Endothelial cell of umbilical vein (primary cell): ENCODE data around the gene CHST12. TPM values are rescaled to one million over a fixed set of nuclear protein-coding genes. Genes with fewer than 3 reads are reported as not detected.

Experiments used
- BruUV-seq: library from RNA; stranded (reverse); fragments of 400-500 nt; replicated peaks from 2 replicates; lab custom pipeline; 2021; lab: Mats Ljungman, UMichigan
- CTCF ChIA-PET: fragments of 300-600, 350-600 bp; sonication (Branson Sonifier 250); formaldehyde crosslinking; loops from one replicate; lab custom pipeline; 2021; ENCODE audit warnings: antibody characterized with exemption, inconsistent platforms; lab: Charles Lee
- POLR2A ChIA-PET: fragments of 300-600, 350-600 bp; sonication (Branson Sonifier 250); formaldehyde crosslinking; loops from one replicate; lab custom pipeline; 2021; ENCODE audit warnings: antibody characterized with exemption, inconsistent platforms; lab: Charles Lee
- DNase-seq: peaks from one replicate; pipeline ENCODE4 v3.0.0-alpha.2; 2011; ENCODE audit warnings: low read depth, low spot score
- FAIRE-seq: peaks from 2 replicates; lab custom pipeline; 2011; peaks lifted over from hg19 to GRCh38; lab: Jason Lieb, UNC
- H2AFZ ChIP-seq: 2 replicates; pipeline ENCODE4 v1.6.0; 2012; ENCODE audit warnings: low read depth, low read length, control low read depth, inconsistent platforms
- H3K27ac ChIP-seq: 2 replicates; pipeline ENCODE4 v1.5.1; 2011; ENCODE audit warnings: low read depth, mild to moderate bottlenecking, control low read depth, low read length, moderate library complexity; ENCODE audit not compliant: insufficient read depth
- H3K27me3 ChIP-seq, 2 experiments: 2 replicates each; pipeline versions ENCODE4 v1.6.0 to v1.6.1; 2011; ENCODE audit warnings: low read length in 2 of 2, mixed read lengths in 1 of 2; ENCODE audit not compliant: control insufficient read depth in 2 of 2, insufficient read depth in 2 of 2
- H3K36me3 ChIP-seq, 2 experiments: 2 replicates in 1 of 2; 3 replicates in 1 of 2; pipeline ENCODE4 v1.5.1; 2011; ENCODE audit warnings: low read length in 2 of 2, mild to moderate bottlenecking in 1 of 2, moderate library complexity in 1 of 2; ENCODE audit not compliant: control insufficient read depth in 2 of 2, insufficient read depth in 2 of 2; ENCODE audit errors: extremely low read depth in 1 of 2
- H3K4me1 ChIP-seq: 3 replicates; pipeline ENCODE4 v1.5.1; 2011; ENCODE audit warnings: mild to moderate bottlenecking, low read length; ENCODE audit not compliant: control insufficient read depth, insufficient read depth; ENCODE audit errors: extremely low read depth
- H3K4me2 ChIP-seq: 2 replicates; pipeline ENCODE4 v1.6.1; 2011; ENCODE audit warnings: low read length, control low read depth, mixed read lengths; ENCODE audit not compliant: insufficient read depth
- H3K4me3 ChIP-seq, 3 experiments: fragments of 200-600 bp in 1 of 3; sonication (generic), shearing (Covaris generic) in 1 of 3; replicated peaks in 1 of 3; 2 replicates each; pipeline ENCODE4 v1.5.1; 2011 to 2016; ENCODE audit warnings: control low read depth in 3 of 3, low read length in 3 of 3, mild to moderate bottlenecking in 2 of 3, inconsistent platforms in 1 of 3, low read depth in 1 of 3, moderate library complexity in 1 of 3; ENCODE audit not compliant: insufficient read depth in 1 of 3
- H3K79me2 ChIP-seq: 2 replicates; pipeline ENCODE4 v1.6.0; 2012; ENCODE audit warnings: low read length, inconsistent platforms; ENCODE audit not compliant: control insufficient read depth, insufficient read depth
- H3K9ac ChIP-seq: replicated peaks from 2 replicates; pipeline ENCODE3; 2011; ENCODE audit warnings: low read length, control low read depth; ENCODE audit not compliant: insufficient read depth; ENCODE audit errors: extremely low read depth
- H3K9me1 ChIP-seq: replicated peaks from 3 replicates; pipeline ENCODE4 v1.6.0; 2011; ENCODE audit warnings: mild to moderate bottlenecking, low read length; ENCODE audit not compliant: control insufficient read depth, insufficient read depth; ENCODE audit errors: extremely low read depth
- H3K9me3 ChIP-seq: replicated peaks from 2 replicates; pipeline ENCODE4 v1.5.1; 2012; ENCODE audit warnings: low read length, inconsistent platforms; ENCODE audit not compliant: control insufficient read depth, insufficient read depth
- H4K20me1 ChIP-seq: replicated peaks from 2 replicates; pipeline ENCODE3; 2011; ENCODE audit warnings: mild to moderate bottlenecking, low read length; ENCODE audit not compliant: control insufficient read depth, insufficient read depth; ENCODE audit errors: extremely low read depth
- CTCF ChIP-seq, 2 donors: IDR thresholded peaks; 1 replicate in 1 of 2; 2 replicates in 1 of 2; pipeline ENCODE4 v1.5.1; 2011; ENCODE audit warnings: low read length in 2 of 2, mild to moderate bottlenecking in 2 of 2, moderate library complexity in 2 of 2, control low read depth in 1 of 2, inconsistent platforms in 1 of 2, low read depth in 1 of 2; ENCODE audit not compliant: insufficient read depth in 1 of 2; ENCODE audit errors: extremely low read depth in 1 of 2
- EZH2 ChIP-seq: IDR thresholded peaks from 2 replicates; pipeline ENCODE4 v1.6.1; 2012; ENCODE audit warnings: borderline replicate concordance, low read depth, mild to moderate bottlenecking, moderate library complexity, low read length, inconsistent platforms; ENCODE audit not compliant: severe bottlenecking
- FOS ChIP-seq: IDR thresholded peaks from 2 replicates; pipeline ENCODE4 v1.6.1; 2011; ENCODE audit warnings: mild to moderate bottlenecking, low read length, moderate library complexity, borderline replicate concordance; ENCODE audit not compliant: insufficient read depth
- GATA2 ChIP-seq: IDR thresholded peaks from 2 replicates; pipeline ENCODE4 v1.7.0; 2011; ENCODE audit warnings: low read depth, mild to moderate bottlenecking, moderate library complexity, mixed read lengths, low read length; ENCODE audit not compliant: insufficient read length, insufficient read depth
- JUN ChIP-seq: IDR thresholded peaks from 2 replicates; pipeline ENCODE4 v1.6.1; 2011; ENCODE audit warnings: borderline replicate concordance, low read depth; ENCODE audit not compliant: insufficient read length, insufficient read depth
- MAX ChIP-seq: IDR thresholded peaks from 2 replicates; pipeline ENCODE4 v1.6.1; 2011; ENCODE audit not compliant: insufficient read depth, insufficient read length
- MYC ChIP-seq: IDR thresholded peaks from one replicate; pipeline ENCODE4 v1.6.1; 2011; ENCODE audit warnings: mild to moderate bottlenecking, low read depth, low read length
- POLR2A ChIP-seq: IDR thresholded peaks from 2 replicates; pipeline ENCODE4 v1.6.1; 2012; ENCODE audit warnings: low read depth, mild to moderate bottlenecking, control low read depth, low read length
- POLR2AphosphoS5 ChIP-seq: IDR thresholded peaks from 2 replicates; pipeline ENCODE4 v1.6.1; 2012; ENCODE audit warnings: low read depth, mild to moderate bottlenecking, control low read depth, low read length, moderate library complexity; ENCODE audit not compliant: insufficient read depth
- dilution Hi-C: fragments of 300-500 bp; cut with MboI; formaldehyde crosslinking; loops from one replicate; pipeline ENCODE4 v1.15.0; 2019; ENCODE audit warnings: low sequenced_read_pairs; ENCODE audit not compliant: extremely low pct_ligation_motif_present
- intact Hi-C: fragments of 100-400 bp; cut with micrococcal nuclease; formaldehyde crosslinking; loops from one replicate; pipeline ENCODE4 v1.10.0; 2022
- polyA plus RNA-seq, 4 experiments: library from polyadenylated mRNA; depleted of rRNA in 3 of 4; stranded (reverse) in 3 of 4; unstranded in 1 of 4; fragments of >200 nt; gene quantifications; 2 replicates each; pipeline versions ENCODE4 v1.2.1 to v1.2.3, GENCODE V29; 2011 to 2012; ENCODE audit warnings: missing spikeins in 1 of 4
- total RNA-seq: library from RNA; stranded (reverse); gene quantifications from 2 replicates; pipeline ENCODE4 v1.2.3, GENCODE V29; 2021

Gene CHST12
- total and polyA plus RNA-seq, 2 donors (not counting 3 experiments of a cell fraction or from before 2014, with no cell fraction given) = 30.2 to 52.6 TPM

- POLR2A ChIA-PET = no interaction called here
- no peak for TF ChIP-seq EZH2
- TF ChIP-seq POLR2A = no peak
- TF ChIP-seq JUN = no peak
- no peak for TF ChIP-seq MAX
- TF ChIP-seq CTCF (IDR thresholded peaks at IDR 0.05; ENCODE audit: extremely low read depth in 1 of 2, insufficient read depth in 1 of 2, low read depth in 1 of 2, low read length in 2 of 2) = no peak
- no peak for TF ChIP-seq MYC
- TF ChIP-seq GATA2 = no peak
- TF ChIP-seq POLR2AphosphoS5 = no peak
- no peak for TF ChIP-seq FOS
- Histone ChIP-seq H3K79me2 (no peaks in the 10 kb centered on the region), H3K27me3 (no peaks in the 10 kb centered on the region), H3K9ac (no peak overlapping the region), H3K4me1 (no peaks in the 10 kb centered on the region), H3K9me1 (no peaks in the 10 kb centered on the region), H3K4me2 (no peak overlapping the region), H3K4me3 (no peak overlapping the region), H2AFZ (no peak overlapping the region), H3K27ac (no peak overlapping the region), H3K36me3 (no peaks in the 10 kb centered on the region), H3K9me3 (no peaks in the 10 kb centered on the region), H4K20me1 (no peaks in the 10 kb centered on the region)
- FAIRE-seq = no peak
- BruUV-seq = no TSS peak
- dilution Hi-C loops (no loop called here), intact Hi-C loops (no loop called here)
- CTCF ChIA-PET = interaction anchor here (0.6 to 1.5 kb wide), 7 partner anchors 8 to 188 kb away, joined by 3 to 8 read pairs (median 4); partner anchors contain the start of gene BRAT1
- no peak for DNase-seq
Measured at GRCh38 chr7:2493205-2494164, 90.1 kb downstream of the CHST12 start.
